Panc1 (cell line): Measurements from ENCODE around the gene SEZ6L. TPM values are rescaled to one million over a fixed set of nuclear protein-coding genes. Genes with fewer than 3 reads are reported as not detected.

ENCODE experiments used
- ATAC-seq: fragments of 200-7000 bp; cut with Tn5 transposase; 2 replicates; pipeline ENCODE4 v1.9.1; 2020; ENCODE audit warnings: mild to moderate bottlenecking, moderate library complexity
- BruUV-seq: library from RNA; stranded (reverse); fragments of 400-500 nt; replicated peaks from 2 replicates; lab custom pipeline; 2021; lab: Mats Ljungman, UMichigan
- CTCF ChIA-PET: fragments of 300-600 bp; sonication (Branson Sonifier 250); formaldehyde crosslinking; loops from one replicate; lab custom pipeline; 2022; ENCODE audit warnings: antibody characterized with exemption; lab: Charles Lee
- POLR2A ChIA-PET: fragments of 300-600 bp; sonication (Branson Sonifier 250); formaldehyde crosslinking; loops from one replicate; lab custom pipeline; 2022; ENCODE audit warnings: antibody characterized with exemption; lab: Charles Lee
- DNase-seq: peaks from one replicate; pipeline ENCODE4 v3.0.0-alpha.2; 2010; ENCODE audit warnings: low read depth, low spot score
- H3K27ac ChIP-seq: 2 replicates; pipeline ENCODE4 v1.5.1; 2011; ENCODE audit warnings: mild to moderate bottlenecking, low read length, inconsistent platforms
- H3K27me3 ChIP-seq: fragments of 200-500 bp; sonication (Bioruptor generic); 2 replicates; pipeline ENCODE4 v1.6.0; 2014; ENCODE audit warnings: low read length, inconsistent platforms; ENCODE audit not compliant: control insufficient read depth, insufficient read depth
- H3K36me3 ChIP-seq: fragments of 200-500 bp; sonication (Bioruptor generic); 2 replicates; pipeline ENCODE4 v1.5.1; 2014; ENCODE audit warnings: inconsistent platforms, mild to moderate bottlenecking, low read length, moderate library complexity; ENCODE audit not compliant: control insufficient read depth, insufficient read depth
- H3K4me1 ChIP-seq: 2 replicates; pipeline ENCODE4 v1.5.1; 2011; ENCODE audit warnings: inconsistent platforms, mild to moderate bottlenecking, low read length, moderate library complexity; ENCODE audit not compliant: control insufficient read depth, insufficient read depth
- H3K4me3 ChIP-seq, 2 experiments: 2 replicates each; pipeline ENCODE4 v1.5.1; 2011 to 2012; ENCODE audit warnings: low read depth in 2 of 2, low read length in 2 of 2, mild to moderate bottlenecking in 2 of 2, inconsistent platforms in 1 of 2, moderate library complexity in 1 of 2
- H3K9me3 ChIP-seq: fragments of 200-500 bp; sonication (Bioruptor generic); 2 replicates; pipeline ENCODE4 v1.5.1; 2014; ENCODE audit warnings: low read depth, mild to moderate bottlenecking, inconsistent platforms, low read length, moderate library complexity; ENCODE audit not compliant: control insufficient read depth, insufficient read depth
- CTCF ChIP-seq: fragments of 450-650 bp; IDR thresholded peaks from 2 replicates; pipeline ENCODE4 v1.5.1; 2017; ENCODE audit warnings: mild to moderate bottlenecking
- POLR2AphosphoS5 ChIP-seq: IDR thresholded peaks from 2 replicates; pipeline ENCODE4 v1.6.1; 2012; ENCODE audit warnings: mild to moderate bottlenecking, low read depth, low read length, moderate library complexity
- REST ChIP-seq, 2 experiments: IDR thresholded peaks; 2 replicates each; pipeline ENCODE4 v1.6.1; 2011 to 2012; ENCODE audit warnings: low read depth in 2 of 2, control low read depth in 1 of 2, low read length in 1 of 2, mild to moderate bottlenecking in 1 of 2, moderate library complexity in 1 of 2; ENCODE audit not compliant: insufficient read depth in 1 of 2
- SIN3A ChIP-seq: IDR thresholded peaks from 2 replicates; pipeline ENCODE4 v1.6.1; 2012; ENCODE audit warnings: low read depth, mild to moderate bottlenecking, low read length, moderate library complexity, borderline replicate concordance; ENCODE audit not compliant: insufficient read depth
- TCF7L2 ChIP-seq: IDR thresholded peaks from 2 replicates; pipeline ENCODE4 v1.6.1; 2011; ENCODE audit warnings: mild to moderate bottlenecking, low read depth, low read length, inconsistent platforms
- in situ Hi-C: cut with HindIII; loops from 2 replicates; pipeline ENCODE4 v1.10.0; 2016; ENCODE audit warnings: low sequenced_read_pairs, low pct_unique_long_range_greater_than_20kb
- intact Hi-C: fragments of 100-400 bp; cut with micrococcal nuclease; formaldehyde crosslinking; loops from one replicate; pipeline ENCODE4 v1.10.0; 2022; ENCODE audit not compliant: unreplicated experiment
- total RNA-seq: library from RNA; stranded (reverse); gene quantifications from one replicate; pipeline ENCODE4 v1.2.1, GENCODE V29; 2021; ENCODE audit not compliant: unreplicated experiment

SEZ6L gene
- total RNA-seq, 1 experiment from 2014 or later: not detected

GRCh38 chr22:26322179-26322905, 153.1 kb downstream of the SEZ6L start:
- intact Hi-C loops: no loop called here
- Histone ChIP-seq H3K4me1 (no peaks in the 10 kb centered on the region), H3K27me3 (peaks cover 3% of the 10 kb centered on the region; the same call in 1 of the 2 replicates), H3K27ac (no peak overlapping the region), H3K36me3 (no peaks in the 10 kb centered on the region), H3K9me3 (no peaks in the 10 kb centered on the region), H3K4me3 (no peak overlapping the region)
- CTCF ChIA-PET: no interaction called here
- TF ChIP-seq SIN3A (no peak), POLR2AphosphoS5 (no peak), REST (IDR thresholded peaks at IDR 0.05; ENCODE audit: insufficient read depth in 1 of 2, low read depth in 2 of 2, low read length in 1 of 2) (no peak), CTCF (no peak), TCF7L2 (no peak)
- POLR2A ChIA-PET: interaction anchor here (0.6 kb wide), 1 partner anchor 194 kb away, joined by 9 read pairs; no protein-coding TSS in a partner anchor
- BruUV-seq: no TSS peak
- ATAC-seq (no peak), DNase-seq (no peak)
- in situ Hi-C loops: no loop called here

GRCh38 chr22:26323013-26323412, 153.8 kb downstream of the SEZ6L start:
- Histone ChIP-seq H3K9me3 (no peaks in the 10 kb centered on the region), H3K27me3 (peaks cover 3% of the 10 kb centered on the region; the same call in 1 of the 2 replicates), H3K4me1 (no peaks in the 10 kb centered on the region), H3K36me3 (no peaks in the 10 kb centered on the region), H3K27ac (no peak overlapping the region), H3K4me3 (no peak overlapping the region)
- in situ Hi-C loops (no loop called here), intact Hi-C loops (no loop called here)
- TF ChIP-seq TCF7L2: no peak
- TF ChIP-seq POLR2AphosphoS5: no peak
- no peak for TF ChIP-seq REST (IDR thresholded peaks at IDR 0.05; ENCODE audit: insufficient read depth in 1 of 2, low read depth in 2 of 2, low read length in 1 of 2)
- TF ChIP-seq CTCF: no peak
- TF ChIP-seq SIN3A: no peak
- ChIA-PET CTCF (no interaction called here), POLR2A (interaction anchor here (0.6 kb wide), 1 partner anchor 193 kb away, joined by 9 read pairs; no protein-coding TSS in a partner anchor)
- ATAC-seq (no peak), DNase-seq (no peak)
- no TSS peak for BruUV-seq
